Fibroblast of skin of abdomen (primary cell): ENCODE results near the gene PAM.
A peak's percentile ranks its signal among the peaks of the same experiment; 100 is the strongest.

ENCODE experiments used
- DNase-seq: peaks from one replicate; pipeline ENCODE4 v3.0.0-alpha.2; 2013

PAM gene

GRCh38 chr5:102815540-102816332, 60.6 kb downstream of the PAM start:
- DNase-seq, result peak; percentile 58

GRCh38 chr5:102818345-102818744, 63.2 kb downstream of the PAM start:
- no peak for DNase-seq

GRCh38 chr5:102818934-102819333, 63.8 kb downstream of the PAM start:
- no peak for DNase-seq

- peak; percentile 55 for DNase-seq
Measured at GRCh38 chr5:102819634-102820033, 64.5 kb downstream of the PAM start.

GRCh38 chr5:102823441-102823874, 68.4 kb downstream of the PAM start:
- DNase-seq, result peak; percentile 84

GRCh38 chr5:102826629-102827028, 71.5 kb downstream of the PAM start:
- no peak for DNase-seq

GRCh38 chr5:102830241-102830640, 75.1 kb downstream of the PAM start:
- no peak for DNase-seq

GRCh38 chr5:102832445-102832844, 77.3 kb downstream of the PAM start:
- DNase-seq, result no peak

GRCh38 chr5:102833146-102833545, 78.0 kb downstream of the PAM start:
- DNase-seq, result no peak

- DNase-seq, result no peak
Measured at GRCh38 chr5:102834438-102834964, 79.4 kb downstream of the PAM start.

- no peak for DNase-seq
Measured at GRCh38 chr5:102835717-102836116, 80.6 kb downstream of the PAM start.

- DNase-seq, result no peak
Measured at GRCh38 chr5:102841021-102841420, 85.9 kb downstream of the PAM start.

GRCh38 chr5:102843997-102844396, 88.9 kb downstream of the PAM start:
- DNase-seq, result no peak

GRCh38 chr5:102845041-102845440, 89.9 kb downstream of the PAM start:
- no peak for DNase-seq

GRCh38 chr5:102850503-102850902, 95.4 kb downstream of the PAM start:
- DNase-seq, result no peak

GRCh38 chr5:102853680-102854079, 98.6 kb downstream of the PAM start:
- DNase-seq, result peak; percentile 88

- DNase-seq, result no peak
Measured at GRCh38 chr5:102855681-102856388, 100.7 kb downstream of the PAM start.

- peak; percentile 88 for DNase-seq
Measured at GRCh38 chr5:102856389-102856777, 101.3 kb downstream of the PAM start.

GRCh38 chr5:102857076-102857818, 102.1 kb downstream of the PAM start:
- peak; percentile 32 for DNase-seq

- DNase-seq, result no peak
Measured at GRCh38 chr5:102858221-102858620, 103.1 kb downstream of the PAM start.

- peak; percentile 52 for DNase-seq
Measured at GRCh38 chr5:102858808-102859207, 103.7 kb downstream of the PAM start.

- no peak for DNase-seq
Measured at GRCh38 chr5:102860035-102860434, 104.9 kb downstream of the PAM start.

GRCh38 chr5:102863058-102863457, 108.0 kb downstream of the PAM start:
- no peak for DNase-seq
